Glutamatergic neuron (in vitro differentiated cells): Measurements from ENCODE around the gene HPCAL4. TPM values are rescaled to one million over a fixed set of nuclear protein-coding genes. Genes with fewer than 3 reads are reported as not detected.
A peak's percentile ranks its signal among the peaks of the same experiment; 100 is the strongest.

Experiments
- DNase-seq: peaks from one replicate; pipeline ENCODE4 v3.0.0; 2022
- H3K27ac Mint-ChIP-seq: one replicate; pipeline ENCODE4 v1.8.0; 2020; ENCODE audit warnings: mild to moderate bottlenecking, mixed read lengths, inconsistent platforms; ENCODE audit not compliant: unreplicated experiment
- H3K27me3 Mint-ChIP-seq: one replicate; pipeline ENCODE4 v1.8.0; 2020; ENCODE audit warnings: mild to moderate bottlenecking, moderate library complexity, mixed read lengths, inconsistent platforms; ENCODE audit not compliant: unreplicated experiment
- H3K36me3 Mint-ChIP-seq: one replicate; pipeline ENCODE4 v1.8.0; 2020; ENCODE audit warnings: mild to moderate bottlenecking, mixed read lengths, inconsistent platforms; ENCODE audit not compliant: unreplicated experiment
- H3K4me1 Mint-ChIP-seq: one replicate; pipeline ENCODE4 v1.8.0; 2020; ENCODE audit warnings: mild to moderate bottlenecking, low read depth, mixed read lengths, inconsistent platforms; ENCODE audit not compliant: unreplicated experiment
- H3K4me3 Mint-ChIP-seq: one replicate; pipeline ENCODE4 v1.8.0; 2020; ENCODE audit warnings: mild to moderate bottlenecking, mixed read lengths, inconsistent platforms; ENCODE audit not compliant: unreplicated experiment
- H3K9me3 Mint-ChIP-seq: one replicate; pipeline ENCODE4 v1.8.0; 2020; ENCODE audit warnings: mild to moderate bottlenecking, moderate library complexity, mixed read lengths, inconsistent platforms; ENCODE audit not compliant: unreplicated experiment
- CTCF ChIP-seq: fragments of 200-600 bp; sonication (generic); IDR thresholded peaks from one replicate; pipeline ENCODE4 v1.5.0; 2021; ENCODE audit not compliant: partially characterized antibody, unreplicated experiment
- long read RNA-seq: library from polyadenylated mRNA; unstranded; transcript quantifications from one replicate; pipeline ENCODE4 v2.0.0, GENCODE V29; 2020; ENCODE audit not compliant: unreplicated experiment
- total RNA-seq: library from RNA; stranded (reverse); fragmentation: NEBNext Ultra II Directional; extraction: Animal tissue kit (Norgen Biotek cat#: 25700); gene quantifications from one replicate; pipeline ENCODE4 v1.2.1, GENCODE V29; 2021; ENCODE audit not compliant: unreplicated experiment

The HPCAL4 gene
- total RNA-seq, result not detected
- long read RNA-seq, result 0 reads

DNA sequence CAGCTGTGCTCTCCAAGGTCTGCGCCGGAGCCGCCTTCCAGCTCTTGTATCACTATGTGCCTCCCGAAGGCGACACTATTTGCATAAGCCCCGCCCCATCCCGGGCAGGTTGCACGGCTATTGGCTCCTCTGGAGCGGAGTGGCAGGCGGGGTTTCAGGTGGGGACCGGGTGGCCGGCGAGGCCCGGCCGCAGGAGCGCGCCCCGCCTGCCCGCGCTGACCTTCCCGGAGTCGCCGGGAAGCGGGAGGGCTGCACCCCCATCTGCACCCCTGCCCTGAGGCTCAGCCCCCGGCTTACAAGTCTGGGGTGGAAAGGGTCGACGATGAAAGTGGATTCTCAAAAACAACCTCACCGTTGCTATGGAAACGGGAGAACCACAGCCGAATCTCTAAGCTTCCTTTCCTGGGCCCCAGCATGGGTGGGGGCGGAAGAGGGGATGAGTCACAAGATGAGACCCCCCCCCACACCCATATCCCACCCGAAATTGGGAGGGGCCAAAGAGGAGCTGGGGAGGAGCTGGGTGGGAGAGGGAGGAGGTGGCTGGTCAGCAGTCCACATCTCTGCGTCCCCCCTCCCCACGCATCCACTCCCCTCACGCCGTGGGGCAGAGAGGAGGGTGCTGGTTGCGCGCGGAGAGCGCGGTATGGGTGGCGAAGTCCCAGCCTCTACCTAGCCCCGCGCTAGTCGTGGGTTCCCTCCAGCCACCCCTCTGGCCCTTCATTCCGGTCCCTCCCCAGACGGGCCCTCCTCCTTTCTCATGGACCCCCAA lies at the start of gene HPCAL4:
TSS of gene HPCAL4 (minus strand) at position 51 of the 769 bp plus-strand sequence. CDS start 6,830 bp downstream, outside the sequence.
- Mint-ChIP-seq H3K9me3 (no peaks in the 10 kb centered on the region), H3K36me3 (no peaks in the 10 kb centered on the region), H3K27ac (no peak within 1 kb of the TSS), H3K27me3 (peaks cover 36% of the 10 kb centered on the region), H3K4me3 (peak within 1 kb of the TSS; percentile 38), H3K4me1 (no peaks in the 10 kb centered on the region)
- DNase-seq, result peak; percentile 94
- no peak for TF ChIP-seq CTCF

DNA sequence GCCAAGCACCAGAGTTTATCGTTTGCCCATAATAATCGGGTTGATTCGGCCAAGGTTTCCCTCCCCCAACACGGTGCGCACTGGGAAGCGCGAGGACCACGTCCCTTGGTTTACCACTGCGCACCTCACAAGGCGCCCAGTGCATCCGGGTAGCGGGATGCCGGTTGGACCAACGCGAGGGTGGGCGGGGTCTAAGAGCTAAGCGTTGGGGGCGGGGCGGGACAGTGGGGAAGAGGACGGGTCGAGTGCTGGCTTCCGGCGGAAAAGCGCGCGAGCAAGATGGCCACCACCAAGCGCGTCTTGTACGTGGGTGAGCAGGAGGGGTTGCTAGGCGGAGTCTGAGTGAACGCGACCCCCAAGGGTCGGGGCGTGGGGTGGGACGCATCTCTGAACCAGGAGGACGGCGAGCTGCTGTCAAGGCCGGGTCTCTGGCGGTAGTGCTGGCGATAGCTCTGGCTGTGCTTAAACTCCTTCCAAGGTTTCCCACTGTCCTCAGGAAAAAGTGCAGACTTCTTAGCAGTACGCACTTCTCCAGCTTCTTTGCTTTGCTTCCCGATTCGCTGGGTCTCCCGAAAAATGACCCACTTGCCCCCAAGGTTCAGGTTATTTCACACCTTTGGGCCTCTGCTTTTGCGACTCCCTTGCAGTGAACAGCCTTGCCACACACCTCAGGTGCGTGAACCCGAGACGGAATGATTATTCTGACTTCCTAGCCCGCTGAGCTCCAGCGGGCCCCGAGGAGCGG lies 47.6 kb upstream of the HPCAL4 start, which contains the start of gene PPIE:
TSS of gene PPIE (plus strand) at position 261 of the 745 bp plus-strand sequence. CDS start at position 280, 19 bp downstream.
- DNase-seq, result peak; percentile 94
- peaks cover 6% of the 10 kb centered on the region for H3K4me1 Mint-ChIP-seq
- H3K27me3 Mint-ChIP-seq, result peaks cover 1% of the 10 kb centered on the region
- peak within 1 kb of the TSS; percentile 34 for H3K27ac Mint-ChIP-seq
- H3K36me3 Mint-ChIP-seq, result no peaks in the 10 kb centered on the region
- TF ChIP-seq CTCF, result no peak
- H3K4me3 Mint-ChIP-seq, result peak within 1 kb of the TSS; percentile 89
- H3K9me3 Mint-ChIP-seq, result peaks cover 3% of the 10 kb centered on the region

DNA sequence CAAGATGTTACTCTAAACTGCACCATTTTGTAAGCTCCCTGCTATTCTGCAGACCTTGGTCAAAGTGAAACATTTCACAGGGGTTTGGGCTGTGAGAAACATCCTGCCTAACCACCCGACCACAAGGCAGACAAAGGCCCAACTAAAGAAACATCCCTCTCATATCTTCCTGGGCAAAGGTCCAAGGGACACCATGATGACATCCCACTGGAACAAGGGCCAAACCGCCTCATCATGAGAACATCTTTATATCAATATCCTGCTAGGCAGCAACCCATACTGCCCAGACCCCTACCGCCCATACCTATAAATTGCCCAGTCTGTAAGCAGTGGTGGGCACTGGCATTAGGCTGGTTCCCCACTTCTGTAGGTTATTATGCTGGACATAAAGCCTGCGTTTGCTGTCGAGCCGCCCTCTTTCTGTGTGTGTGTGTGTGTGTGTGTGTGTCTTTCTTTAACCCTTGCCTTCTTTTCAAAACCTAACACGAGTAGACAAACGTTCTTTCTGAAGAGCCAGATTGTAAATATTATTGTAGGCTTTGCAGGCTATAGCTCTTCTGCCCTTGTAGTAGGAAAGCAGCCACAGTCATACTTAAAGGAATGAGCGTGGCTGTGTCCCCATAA lies 46.4 kb upstream of the HPCAL4 start:
- H3K4me3 Mint-ChIP-seq, result no peak overlapping the region
- no peak for TF ChIP-seq CTCF
- peaks cover 3% of the 10 kb centered on the region for H3K9me3 Mint-ChIP-seq

GRCh38 chr1:39735731-39736130 lies 44.5 kb upstream of the HPCAL4 start:
- Mint-ChIP-seq H3K36me3 (no peaks in the 10 kb centered on the region), H3K27me3 (peaks cover 4% of the 10 kb centered on the region)
- no peak for DNase-seq

More for the DNA sequence above, 46.4 kb upstream of the HPCAL4 start:
- no peak for DNase-seq
- no peaks in the 10 kb centered on the region for H3K36me3 Mint-ChIP-seq
- H3K27me3 Mint-ChIP-seq, result peaks cover 1% of the 10 kb centered on the region
- H3K27ac Mint-ChIP-seq, result no peak overlapping the region
- H3K4me1 Mint-ChIP-seq, result peaks cover 6% of the 10 kb centered on the region

More at GRCh38 chr1:39735731-39736130, 44.5 kb upstream of the HPCAL4 start:
- no peak for TF ChIP-seq CTCF
- Mint-ChIP-seq H3K4me3 (no peak overlapping the region), H3K4me1 (peaks cover 6% of the 10 kb centered on the region), H3K9me3 (peaks cover 3% of the 10 kb centered on the region), H3K27ac (no peak overlapping the region)
